ENCODE results near the gene RAI1.
A peak's percentile ranks its signal among the peaks of the same experiment; 100 is the strongest.

The RAI1 gene

DNA sequence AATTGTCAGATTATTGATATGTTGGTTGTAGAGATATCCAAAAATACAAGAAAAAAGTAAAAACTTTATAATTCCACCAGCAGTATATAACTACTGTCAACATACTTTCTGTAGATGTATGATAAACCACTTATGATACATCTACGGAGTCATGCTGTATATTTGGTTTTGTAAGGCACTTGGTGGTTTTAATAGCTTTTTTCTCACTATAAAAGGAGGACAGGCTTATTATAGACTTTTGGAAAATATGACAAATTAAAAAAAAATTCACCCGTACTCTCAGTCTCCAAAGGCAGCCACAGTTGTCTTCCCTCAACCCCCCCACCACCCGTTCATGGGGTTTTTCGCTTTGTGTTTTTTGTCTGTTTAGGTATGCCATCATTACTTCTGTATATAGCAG, 14.8 kb downstream of the RAI1 start:
- H3K4me2 ChIP-seq (ENCODE audit: low read length), result no peak overlapping the region
- no peaks in the 10 kb centered on the region for H3K36me3 ChIP-seq (ENCODE audit: control insufficient read depth, insufficient read depth, low read length)
- H2BK15ac ChIP-seq (replicated peaks; ENCODE audit: low read depth), result no peak overlapping the region
- H3K79me1 ChIP-seq (ENCODE audit: low read length), result peaks cover 3% of the 10 kb centered on the region
- no peak overlapping the region for H4K8ac ChIP-seq (ENCODE audit: low read depth, low read length)
- peaks cover 15% of the 10 kb centered on the region for H3K27me3 ChIP-seq (ENCODE audit: insufficient read depth, low read length, poor library complexity)
- H3K18ac ChIP-seq (ENCODE audit: low read length), result no peak overlapping the region
- H3K4ac ChIP-seq (ENCODE audit: low read depth, low read length), result no peak overlapping the region
- no peak overlapping the region for H2BK5ac ChIP-seq (ENCODE audit: low read length)
- no peak overlapping the region for H3K27ac ChIP-seq (ENCODE audit: low read depth, low read length)
- no peak overlapping the region for H2AK5ac ChIP-seq (ENCODE audit: low read length)
- no CpG with 5 or more reads among the region's 4 CpGs for WGBS (ENCODE audit: extremely low coverage, insufficient coverage, low lambda C conversion rate)
- H2BK120ac ChIP-seq (ENCODE audit: low read depth, low read length), result no peak overlapping the region
- H3K9ac ChIP-seq (ENCODE audit: low read length), result no peak overlapping the region
- H3K56ac ChIP-seq (ENCODE audit: low read length), result no peak overlapping the region
- H3K4me1 ChIP-seq (ENCODE audit: control insufficient read depth, low read depth, low read length), result peaks cover 25% of the 10 kb centered on the region
- no peaks in the 10 kb centered on the region for H3K79me2 ChIP-seq (ENCODE audit: control insufficient read depth, insufficient read depth, low read length)
- H3K23ac ChIP-seq (ENCODE audit: low read length), result no peak overlapping the region
- H3K4me3 ChIP-seq (ENCODE audit: low read length), result no peak overlapping the region
- no peak overlapping the region for H4K5ac ChIP-seq (ENCODE audit: low read length)
- no peak for DNase-seq

DNA sequence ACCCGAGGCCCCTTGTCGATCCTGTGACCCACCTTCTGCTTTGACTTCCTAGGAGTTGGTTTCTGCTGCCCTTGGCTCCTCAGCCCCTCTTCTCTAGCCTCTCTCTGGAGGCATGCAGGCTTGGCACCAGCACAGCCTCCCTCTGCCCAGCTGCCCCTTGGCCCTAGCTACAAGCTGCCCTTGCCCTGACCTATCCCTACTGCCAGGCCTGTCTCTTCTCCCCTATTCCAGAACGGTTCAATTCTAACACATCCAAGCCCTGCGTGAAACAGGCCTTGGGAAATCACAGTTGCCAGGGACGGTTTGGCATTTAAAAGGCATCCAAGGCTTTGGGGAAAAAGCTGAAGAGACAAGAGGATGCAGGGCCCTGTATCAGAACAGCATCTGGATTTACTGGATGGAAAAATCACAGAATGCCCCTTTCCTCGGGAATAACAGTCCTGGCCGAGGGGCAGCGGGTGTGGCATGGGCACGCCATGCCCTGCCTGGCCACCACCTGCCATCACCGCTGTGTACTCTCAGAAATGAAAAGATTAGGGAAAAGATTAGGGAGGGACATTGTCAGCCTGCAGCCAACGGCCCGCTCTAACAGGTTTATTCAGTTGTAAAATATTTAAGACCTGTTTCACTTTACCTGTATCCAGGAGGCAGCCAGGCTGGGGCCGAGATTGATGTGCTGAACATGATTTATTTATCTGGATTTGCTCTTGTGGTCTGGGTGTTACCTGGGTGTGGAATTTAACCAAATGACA, 15.8 kb downstream of the RAI1 start:
- peak overlapping the region; percentile 16 for H3K9ac ChIP-seq (ENCODE audit: low read length)
- peak overlapping the region; percentile 36 for H2AK5ac ChIP-seq (ENCODE audit: low read length)
- no peak overlapping the region for H3K4me2 ChIP-seq (ENCODE audit: low read length)
- H2BK120ac ChIP-seq (ENCODE audit: low read depth, low read length), result no peak overlapping the region
- H3K79me1 ChIP-seq (ENCODE audit: low read length), result peaks cover 3% of the 10 kb centered on the region
- WGBS (ENCODE audit: extremely low coverage, insufficient coverage, low lambda C conversion rate), result no CpG with 5 or more reads among the region's 13 CpGs
- DNase-seq, result no peak
- no peak overlapping the region for H3K4me3 ChIP-seq (ENCODE audit: low read length)
- H3K79me2 ChIP-seq (ENCODE audit: control insufficient read depth, insufficient read depth, low read length), result no peaks in the 10 kb centered on the region
- no peak overlapping the region for H3K27ac ChIP-seq (ENCODE audit: low read depth, low read length)
- H3K36me3 ChIP-seq (ENCODE audit: control insufficient read depth, insufficient read depth, low read length), result no peaks in the 10 kb centered on the region
- H4K8ac ChIP-seq (ENCODE audit: low read depth, low read length), result no peak overlapping the region
- peaks cover 25% of the 10 kb centered on the region for H3K4me1 ChIP-seq (ENCODE audit: control insufficient read depth, low read depth, low read length)
- H2BK5ac ChIP-seq (ENCODE audit: low read length), result no peak overlapping the region
- no peak overlapping the region for H3K4ac ChIP-seq (ENCODE audit: low read depth, low read length)
- peak overlapping the region; percentile 10 for H3K56ac ChIP-seq (ENCODE audit: low read length)
- H3K18ac ChIP-seq (ENCODE audit: low read length), result no peak overlapping the region
- no peak overlapping the region for H4K5ac ChIP-seq (ENCODE audit: low read length)
- H3K23ac ChIP-seq (ENCODE audit: low read length), result no peak overlapping the region
- H2BK15ac ChIP-seq (replicated peaks; ENCODE audit: low read depth), result no peak overlapping the region
- H3K27me3 ChIP-seq (ENCODE audit: insufficient read depth, low read length, poor library complexity), result peaks cover 25% of the 10 kb centered on the region

- no peak overlapping the region for H3K4me3 ChIP-seq (ENCODE audit: low read length)
- peaks cover 20% of the 10 kb centered on the region for H3K4me1 ChIP-seq (ENCODE audit: control insufficient read depth, low read depth, low read length)
- no CpG with 5 or more reads among the region's 5 CpGs for WGBS (ENCODE audit: extremely low coverage, insufficient coverage, low lambda C conversion rate)
Measured at GRCh38 chr17:17698371-17698770, 17.1 kb downstream of the RAI1 start.

DNA sequence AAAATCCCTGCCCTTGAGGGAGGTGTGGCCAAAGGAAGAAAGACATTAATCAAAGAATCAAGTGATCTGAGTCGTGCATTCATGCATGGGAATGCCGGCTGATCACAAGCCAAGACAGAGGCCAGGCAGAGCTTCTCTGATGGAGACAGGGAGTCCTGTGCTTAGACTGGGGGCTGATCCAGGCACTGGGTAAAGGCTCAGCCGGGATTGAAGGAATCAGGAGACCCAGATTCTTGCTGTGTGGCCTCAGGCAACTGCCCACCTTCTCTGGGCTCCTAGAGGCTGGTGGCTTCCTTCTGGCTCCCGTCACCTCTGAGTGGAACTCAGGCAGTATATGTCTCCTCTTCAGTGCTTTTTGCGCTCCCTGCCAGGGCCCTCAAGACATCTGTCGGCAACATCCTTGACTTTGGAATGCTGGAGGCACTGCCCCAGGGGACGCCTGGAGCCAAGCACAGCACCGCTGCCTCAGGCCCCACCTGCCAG, 17.7 kb downstream of the RAI1 start:
- no CpG with 5 or more reads among the region's 8 CpGs for WGBS (ENCODE audit: extremely low coverage, insufficient coverage, low lambda C conversion rate)
- Histone ChIP-seq H3K18ac (ENCODE audit: low read length) (no peak overlapping the region), H3K4me1 (ENCODE audit: control insufficient read depth, low read depth, low read length) (peaks cover 15% of the 10 kb centered on the region), H3K9ac (ENCODE audit: low read length) (no peak overlapping the region), H2BK5ac (ENCODE audit: low read length) (no peak overlapping the region), H3K56ac (ENCODE audit: low read length) (peak overlapping the region; percentile 11), H3K4me3 (ENCODE audit: low read length) (no peak overlapping the region), H3K23ac (ENCODE audit: low read length) (no peak overlapping the region), H2AK5ac (ENCODE audit: low read length) (no peak overlapping the region), H3K79me1 (ENCODE audit: low read length) (peaks cover 3% of the 10 kb centered on the region), H3K27ac (ENCODE audit: low read depth, low read length) (no peak overlapping the region), H4K5ac (ENCODE audit: low read length) (no peak overlapping the region), H3K79me2 (ENCODE audit: control insufficient read depth, insufficient read depth, low read length) (no peaks in the 10 kb centered on the region), H3K36me3 (ENCODE audit: control insufficient read depth, insufficient read depth, low read length) (no peaks in the 10 kb centered on the region), H2BK15ac (replicated peaks; ENCODE audit: low read depth) (no peak overlapping the region), H3K4me2 (ENCODE audit: low read length) (no peak overlapping the region), H2BK120ac (ENCODE audit: low read depth, low read length) (no peak overlapping the region), H3K27me3 (ENCODE audit: insufficient read depth, low read length, poor library complexity) (peaks cover 34% of the 10 kb centered on the region), H4K8ac (ENCODE audit: low read depth, low read length) (no peak overlapping the region), H3K4ac (ENCODE audit: low read depth, low read length) (no peak overlapping the region)
- no peak for DNase-seq

More at GRCh38 chr17:17698371-17698770, 17.1 kb downstream of the RAI1 start:
- H2BK15ac ChIP-seq (replicated peaks; ENCODE audit: low read depth), result no peak overlapping the region
- no peak for DNase-seq
- no peak overlapping the region for H2AK5ac ChIP-seq (ENCODE audit: low read length)
- H4K5ac ChIP-seq (ENCODE audit: low read length), result no peak overlapping the region
- H2BK120ac ChIP-seq (ENCODE audit: low read depth, low read length), result no peak overlapping the region
- H3K56ac ChIP-seq (ENCODE audit: low read length), result peak overlapping the region; percentile 11
- H3K79me1 ChIP-seq (ENCODE audit: low read length), result peaks cover 3% of the 10 kb centered on the region
- H3K27me3 ChIP-seq (ENCODE audit: insufficient read depth, low read length, poor library complexity), result peaks cover 34% of the 10 kb centered on the region
- no peak overlapping the region for H3K4me2 ChIP-seq (ENCODE audit: low read length)
- no peak overlapping the region for H3K23ac ChIP-seq (ENCODE audit: low read length)
- no peak overlapping the region for H3K18ac ChIP-seq (ENCODE audit: low read length)
- H3K79me2 ChIP-seq (ENCODE audit: control insufficient read depth, insufficient read depth, low read length), result no peaks in the 10 kb centered on the region
- no peak overlapping the region for H4K8ac ChIP-seq (ENCODE audit: low read depth, low read length)
- no peak overlapping the region for H3K4ac ChIP-seq (ENCODE audit: low read depth, low read length)
- H3K9ac ChIP-seq (ENCODE audit: low read length), result no peak overlapping the region
- H3K27ac ChIP-seq (ENCODE audit: low read depth, low read length), result no peak overlapping the region
- H2BK5ac ChIP-seq (ENCODE audit: low read length), result no peak overlapping the region
- H3K36me3 ChIP-seq (ENCODE audit: control insufficient read depth, insufficient read depth, low read length), result no peaks in the 10 kb centered on the region

DNA sequence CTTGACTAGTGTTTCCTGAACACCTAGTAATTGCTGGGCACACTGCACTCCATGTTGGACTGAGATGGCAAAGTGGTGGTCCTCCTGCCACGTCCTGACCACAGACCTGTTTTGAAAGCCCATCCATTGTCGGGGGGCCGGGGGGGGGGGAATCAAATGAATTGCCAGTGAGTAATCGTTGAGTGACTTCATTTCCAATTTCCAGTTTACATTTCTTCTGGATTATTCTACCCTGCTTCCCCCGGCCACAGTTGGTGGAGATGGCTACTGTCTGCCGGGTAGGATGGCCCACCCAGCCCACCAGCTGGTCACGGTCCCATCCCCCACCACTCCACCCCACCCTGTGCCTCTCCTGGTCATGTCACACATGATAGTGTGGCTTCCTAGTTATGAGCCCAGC, 18.2 kb downstream of the RAI1 start:
- Histone ChIP-seq H3K27ac (ENCODE audit: low read depth, low read length) (no peak overlapping the region), H3K56ac (ENCODE audit: low read length) (no peak overlapping the region), H3K79me1 (ENCODE audit: low read length) (peaks cover 3% of the 10 kb centered on the region), H3K4me1 (ENCODE audit: control insufficient read depth, low read depth, low read length) (peaks cover 13% of the 10 kb centered on the region), H2BK5ac (ENCODE audit: low read length) (no peak overlapping the region), H3K4me3 (ENCODE audit: low read length) (no peak overlapping the region), H4K5ac (ENCODE audit: low read length) (no peak overlapping the region), H2BK15ac (replicated peaks; ENCODE audit: low read depth) (no peak overlapping the region), H3K79me2 (ENCODE audit: control insufficient read depth, insufficient read depth, low read length) (no peaks in the 10 kb centered on the region), H3K23ac (ENCODE audit: low read length) (no peak overlapping the region), H2AK5ac (ENCODE audit: low read length) (no peak overlapping the region), H3K4ac (ENCODE audit: low read depth, low read length) (no peak overlapping the region), H3K36me3 (ENCODE audit: control insufficient read depth, insufficient read depth, low read length) (no peaks in the 10 kb centered on the region), H4K8ac (ENCODE audit: low read depth, low read length) (no peak overlapping the region), H3K4me2 (ENCODE audit: low read length) (no peak overlapping the region), H2BK120ac (ENCODE audit: low read depth, low read length) (no peak overlapping the region), H3K27me3 (ENCODE audit: insufficient read depth, low read length, poor library complexity) (peaks cover 34% of the 10 kb centered on the region), H3K9ac (ENCODE audit: low read length) (no peak overlapping the region), H3K18ac (ENCODE audit: low read length) (no peak overlapping the region)
- no CpG with 5 or more reads among the region's 7 CpGs for WGBS (ENCODE audit: extremely low coverage, insufficient coverage, low lambda C conversion rate)
- no peak for DNase-seq

All from mesendoderm (in vitro differentiated cells).